ENCODE results near the gene PSMD14. TPM values are rescaled to one million over a fixed set of nuclear protein-coding genes. Genes with fewer than 3 reads are reported as not detected.

PSMD14 gene
- total and polyA plus RNA-seq, 7 donors = 27.3 to 50.2 (median 38.5) TPM

DNA sequence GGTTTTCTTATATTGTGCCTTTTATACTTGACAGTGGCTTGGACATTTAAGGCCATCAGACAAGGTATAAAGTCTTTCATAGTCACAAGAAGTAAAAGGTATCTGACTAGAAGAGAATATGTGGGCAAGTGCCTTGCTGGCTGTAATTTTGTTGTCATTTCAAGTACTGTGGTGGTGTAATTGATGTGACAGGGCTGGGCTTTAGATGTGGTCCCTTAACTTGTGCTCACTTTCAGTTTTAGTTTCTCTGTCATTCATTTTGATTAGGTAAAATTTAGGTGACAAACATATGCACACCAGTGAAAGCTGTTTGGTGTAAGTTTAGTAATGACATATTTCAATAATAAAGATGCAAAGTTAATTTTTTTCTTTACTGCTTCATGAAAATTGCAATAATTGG, 76.6 kb downstream of the PSMD14 start:
- Histone ChIP-seq H3K36me3 (peaks cover 0 to 7% (median 0%) of the 10 kb centered on the region in 4 donors), H3K27me3 (no peaks in the 10 kb centered on the region), H3K27ac (no peak overlapping the region), H3K9me3 (no peaks in the 10 kb centered on the region), H3K4me3 (no peak overlapping the region), H3K4me1 (no peaks in the 10 kb centered on the region)
- intact Hi-C loops (cut with DNase I) = no loop called here
- TF ChIP-seq EP300 (IDR thresholded peaks at IDR 0.05) (no peak), POLR2A (IDR thresholded peaks at IDR 0.05) (no peak)
- TF ChIP-seq, protein P1, sequence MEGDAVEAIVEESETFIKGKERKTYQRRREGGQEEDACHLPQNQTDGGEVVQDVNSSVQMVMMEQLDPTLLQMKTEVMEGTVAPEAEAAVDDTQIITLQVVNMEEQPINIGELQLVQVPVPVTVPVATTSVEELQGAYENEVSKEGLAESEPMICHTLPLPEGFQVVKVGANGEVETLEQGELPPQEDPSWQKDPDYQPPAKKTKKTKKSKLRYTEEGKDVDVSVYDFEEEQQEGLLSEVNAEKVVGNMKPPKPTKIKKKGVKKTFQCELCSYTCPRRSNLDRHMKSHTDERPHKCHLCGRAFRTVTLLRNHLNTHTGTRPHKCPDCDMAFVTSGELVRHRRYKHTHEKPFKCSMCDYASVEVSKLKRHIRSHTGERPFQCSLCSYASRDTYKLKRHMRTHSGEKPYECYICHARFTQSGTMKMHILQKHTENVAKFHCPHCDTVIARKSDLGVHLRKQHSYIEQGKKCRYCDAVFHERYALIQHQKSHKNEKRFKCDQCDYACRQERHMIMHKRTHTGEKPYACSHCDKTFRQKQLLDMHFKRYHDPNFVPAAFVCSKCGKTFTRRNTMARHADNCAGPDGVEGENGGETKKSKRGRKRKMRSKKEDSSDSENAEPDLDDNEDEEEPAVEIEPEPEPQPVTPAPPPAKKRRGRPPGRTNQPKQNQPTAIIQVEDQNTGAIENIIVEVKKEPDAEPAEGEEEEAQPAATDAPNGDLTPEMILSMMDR (IDR thresholded peaks at IDR 0.05) = no peak
- no peak for DNase-seq

GRCh38 chr2:161386228-161386824, 78.1 kb downstream of the PSMD14 start:
- DNase-seq = no peak
- WGBS, 2 donors = 91 to 93% methylated on average over 2 of the region's 2 CpGs
- Histone ChIP-seq H3K36me3 (peaks cover 0 to 7% (median under 1%) of the 10 kb centered on the region in 4 donors), H3K9me3 (no peaks in the 10 kb centered on the region), H3K27ac (no peak overlapping the region), H3K4me3 (no peak overlapping the region), H3K27me3 (no peaks in the 10 kb centered on the region), H3K4me1 (no peaks in the 10 kb centered on the region)
- TF ChIP-seq, protein P1 (IDR thresholded peaks at IDR 0.05) = no peak
- no peak for TF ChIP-seq POLR2AphosphoS5 (IDR thresholded peaks at IDR 0.05)
- TF ChIP-seq POLR2A (IDR thresholded peaks at IDR 0.05) = no peak
- no peak for TF ChIP-seq EP300 (IDR thresholded peaks at IDR 0.05)
- intact Hi-C loops (cut with DNase I) = no loop called here

- no peak overlapping the region for H3K4me3 ChIP-seq
- WGBS, 2 donors = 36 to 52% methylated on average over 2 of the region's 2 CpGs
- DNase-seq = no peak
- TF ChIP-seq, protein P1 (IDR thresholded peaks at IDR 0.05) = no peak
- TF ChIP-seq POLR2AphosphoS5 (IDR thresholded peaks at IDR 0.05) = no peak
- TF ChIP-seq EP300 (IDR thresholded peaks at IDR 0.05) = no peak
- TF ChIP-seq POLR2A (IDR thresholded peaks at IDR 0.05) = no peak
- no peaks in the 10 kb centered on the region for H3K9me3 ChIP-seq
- no peak overlapping the region for H3K27ac ChIP-seq
- intact Hi-C loops (cut with DNase I) = no loop called here
- H3K36me3 ChIP-seq = peaks cover 0 to 11% (median 5%) of the 10 kb centered on the region in 4 donors
- H3K27me3 ChIP-seq = no peaks in the 10 kb centered on the region
- H3K4me1 ChIP-seq = no peaks in the 10 kb centered on the region
Measured at GRCh38 chr2:161388146-161388779, 80.0 kb downstream of the PSMD14 start.

GRCh38 chr2:161391737-161392506, 83.7 kb downstream of the PSMD14 start:
- H3K27ac ChIP-seq = no peak overlapping the region
- no peak overlapping the region for H3K4me3 ChIP-seq
- no peak for DNase-seq
- no peaks in the 10 kb centered on the region for H3K9me3 ChIP-seq
- no peaks in the 10 kb centered on the region for H3K27me3 ChIP-seq
- H3K4me1 ChIP-seq = no peaks in the 10 kb centered on the region
- intact Hi-C loops (cut with DNase I) = no loop called here
- no peak for TF ChIP-seq POLR2AphosphoS5 (IDR thresholded peaks at IDR 0.05)
- TF ChIP-seq POLR2A (IDR thresholded peaks at IDR 0.05) = no peak
- TF ChIP-seq, protein P1 (IDR thresholded peaks at IDR 0.05) = no peak
- TF ChIP-seq EP300 (IDR thresholded peaks at IDR 0.05) = no peak
- 91 to 93% methylated on average over 4 of the region's 4 CpGs for WGBS, 2 donors
- H3K36me3 ChIP-seq = peaks cover 0 to 27% (median 16%) of the 10 kb centered on the region in 4 donors
